SK-N-SH (cell line): ENCODE results near the gene CUEDC1. TPM values are rescaled to one million over a fixed set of nuclear protein-coding genes. Genes with fewer than 3 reads are reported as not detected.

ENCODE experiments used
- CTCF ChIA-PET: fragments of 300-600, 350-600 bp; formaldehyde crosslinking; extraction: SDS; loops from one replicate; lab custom pipeline; 2021; lab: Yijun Ruan, JAX
- POLR2A ChIA-PET: fragments of 350-600 bp; sonication (Branson Sonifier 250); formaldehyde crosslinking; extraction: SDS; loops from one replicate; lab custom pipeline; 2020; ENCODE audit warnings: antibody characterized with exemption, inconsistent platforms; lab: Yijun Ruan, JAX
- DNase-seq: peaks from one replicate; pipeline ENCODE4 v3.0.0; 2012
- H2AFZ ChIP-seq: fragments of 200-600 bp; sonication (generic); 2 replicates; pipeline ENCODE4 v1.8.1; 2016; ENCODE audit warnings: antibody characterized with exemption, mild to moderate bottlenecking, low read depth
- H3F3A ChIP-seq: fragments of 200-600 bp; sonication (generic); replicated peaks from 2 replicates; pipeline ENCODE3; 2016; ENCODE audit warnings: antibody characterized with exemption, mild to moderate bottlenecking; ENCODE audit not compliant: insufficient read depth
- H3K27ac ChIP-seq, 2 experiments: fragments of 200-500 bp in 1 of 2; fragments of 200-600 bp in 1 of 2; sonication (Bioruptor generic) in 1 of 2; sonication (generic), shearing (Covaris generic) in 1 of 2; 2 replicates each; pipeline versions ENCODE4 v1.5.1 to v1.6.1; 2014 to 2016; ENCODE audit warnings: low read depth in 2 of 2, inconsistent platforms in 1 of 2, low read length in 1 of 2, mild to moderate bottlenecking in 1 of 2, mixed read lengths in 1 of 2
- H3K27me3 ChIP-seq: fragments of 200-600 bp; sonication (generic), shearing (Covaris generic); 2 replicates; pipeline ENCODE4 v1.6.1; 2016; ENCODE audit warnings: mixed run types; ENCODE audit not compliant: insufficient read depth
- H3K36me3 ChIP-seq, 2 experiments: fragments of 200-500 bp in 1 of 2; fragments of 200-600 bp in 1 of 2; sonication (Bioruptor generic) in 1 of 2; sonication (generic) in 1 of 2; replicated peaks in 1 of 2; 2 replicates each; pipeline versions ENCODE3 to v1.5.1; 2014 to 2016; ENCODE audit warnings: low read length in 1 of 2, mild to moderate bottlenecking in 1 of 2; ENCODE audit not compliant: insufficient read depth in 2 of 2, control insufficient read depth in 1 of 2
- H3K4me1 ChIP-seq, 2 experiments: fragments of 200-500 bp in 1 of 2; fragments of 200-600 bp in 1 of 2; sonication (Bioruptor generic) in 1 of 2; sonication (generic), shearing (Covaris generic) in 1 of 2; 2 replicates each; pipeline versions ENCODE4 v1.5.1 to v1.6.1; 2014 to 2016; ENCODE audit warnings: low read depth in 1 of 2, low read length in 1 of 2, mixed run types in 1 of 2; ENCODE audit not compliant: insufficient read depth in 2 of 2, control insufficient read depth in 1 of 2
- H3K4me2 ChIP-seq: fragments of 200-600 bp; sonication (generic), shearing (Covaris generic); 2 replicates; pipeline ENCODE4 v1.6.1; 2017; ENCODE audit warnings: mixed run types
- H3K4me3 ChIP-seq, 2 experiments: fragments of 200-500 bp in 1 of 2; fragments of 200-600 bp in 1 of 2; sonication (Bioruptor generic) in 1 of 2; sonication (generic), shearing (Covaris generic) in 1 of 2; 2 replicates each; pipeline versions ENCODE4 v1.5.1 to v1.8.1; 2014 to 2016; ENCODE audit warnings: low read depth in 2 of 2, inconsistent platforms in 1 of 2, low read length in 1 of 2, mild to moderate bottlenecking in 1 of 2, mixed read lengths in 1 of 2, moderate library complexity in 1 of 2
- H3K79me2 ChIP-seq: fragments of 200-600 bp; sonication (generic); 2 replicates; pipeline ENCODE4 v1.8.1; 2017; ENCODE audit warnings: mild to moderate bottlenecking; ENCODE audit not compliant: insufficient read depth
- H3K9ac ChIP-seq: fragments of 200-600 bp; sonication (generic); 2 replicates; pipeline ENCODE4 v1.6.1; 2017; ENCODE audit warnings: mixed run types
- H3K9me2 ChIP-seq: fragments of 200-600 bp; sonication (generic); 2 replicates; pipeline ENCODE4 v1.6.1; 2017; ENCODE audit warnings: mixed run types
- H3K9me3 ChIP-seq: fragments of 200-600 bp; sonication (generic); 2 replicates; pipeline ENCODE4 v1.6.1; 2017; ENCODE audit warnings: mixed run types, mild to moderate bottlenecking, moderate library complexity
- H4K20me1 ChIP-seq: fragments of 200-600 bp; sonication (generic); 2 replicates; pipeline ENCODE4 v1.6.1; 2017; ENCODE audit warnings: mild to moderate bottlenecking, mixed run types; ENCODE audit not compliant: insufficient read depth
- ELF1 ChIP-seq: IDR thresholded peaks from 2 replicates; pipeline ENCODE4 v1.4.0; 2012
- EP300 ChIP-seq, 2 experiments: IDR thresholded peaks; 2 replicates each; pipeline versions ENCODE4 v1.4.0 to v1.6.1; 2012; ENCODE audit warnings: borderline replicate concordance in 1 of 2, low read depth in 1 of 2, low read length in 1 of 2
- FOSL2 ChIP-seq: IDR thresholded peaks from 2 replicates; pipeline ENCODE4 v1.4.0; 2012; ENCODE audit warnings: low read depth, mild to moderate bottlenecking, moderate library complexity, borderline replicate concordance
- FOXJ3 ChIP-seq: sonication (generic); formaldehyde crosslinking; IDR thresholded peaks from 2 replicates; pipeline ENCODE4 v1.5.1; 2020; ENCODE audit warnings: mild to moderate bottlenecking, missing genetic modification reagents
- FOXM1 ChIP-seq: IDR thresholded peaks from 2 replicates; pipeline ENCODE4 v1.4.0; 2012; ENCODE audit warnings: low read depth, mild to moderate bottlenecking
- GATA2 ChIP-seq: sonication (generic); formaldehyde crosslinking; IDR thresholded peaks from 2 replicates; pipeline ENCODE4 v1.5.0; 2020; ENCODE audit warnings: mild to moderate bottlenecking, missing genetic modification reagents
- JUND ChIP-seq: IDR thresholded peaks from 2 replicates; pipeline ENCODE4 v1.4.0; 2012
- MXI1 ChIP-seq: IDR thresholded peaks from 2 replicates; pipeline ENCODE4 v1.6.1; 2012; ENCODE audit warnings: mild to moderate bottlenecking, low read depth, low read length, improper control_type of control experiment
- NFIC ChIP-seq: IDR thresholded peaks from 2 replicates; pipeline ENCODE4 v1.4.0; 2012; ENCODE audit warnings: borderline replicate concordance
- NRF1 ChIP-seq: IDR thresholded peaks from 2 replicates; pipeline ENCODE4 v1.6.1; 2012; ENCODE audit warnings: low read depth, mild to moderate bottlenecking, low read length
- RCOR1 ChIP-seq: fragments of 150-350 bp; IDR thresholded peaks from 2 replicates; pipeline ENCODE4 v1.6.1; 2017; ENCODE audit warnings: antibody characterized with exemption, low read length
- SIN3A ChIP-seq: IDR thresholded peaks from 2 replicates; pipeline ENCODE4 v1.6.1; 2012; ENCODE audit warnings: low read depth, mild to moderate bottlenecking, low read length, moderate library complexity, borderline replicate concordance
- SMC3 ChIP-seq: IDR thresholded peaks from 2 replicates; pipeline ENCODE4 v1.6.1; 2012; ENCODE audit warnings: low read depth, low read length, improper control_type of control experiment
- TAF1 ChIP-seq: IDR thresholded peaks from 2 replicates; pipeline ENCODE4 v1.6.1; 2012; ENCODE audit warnings: low read depth, mild to moderate bottlenecking, low read length, moderate library complexity, borderline replicate concordance
- TEAD4 ChIP-seq: IDR thresholded peaks from 2 replicates; pipeline ENCODE4 v1.4.0; 2012; ENCODE audit warnings: mild to moderate bottlenecking, borderline replicate concordance; ENCODE audit not compliant: insufficient read depth
- WGBS: methylation state at CpG from one replicate; pipeline ENCODE4 v1.1.6; 2017; ENCODE audit warnings: low lambda C conversion rate; 5-methylcytosine and 5-hydroxymethylcytosine counted together
- polyA plus RNA-seq, 3 experiments: library from polyadenylated mRNA; depleted of rRNA; stranded (reverse); fragments of >200 nt; gene quantifications; 2 replicates each; pipeline ENCODE4 v1.2.3, GENCODE V29; 2012
- TF ChIP-seq, protein P1 (sequence below): fragments of 150-350 bp; IDR thresholded peaks from 2 replicates; pipeline ENCODE4 v1.6.1; 2016; ENCODE audit warnings: mild to moderate bottlenecking, low read depth, low read length
- TF ChIP-seq, protein P2 (sequence below): IDR thresholded peaks from 2 replicates; pipeline ENCODE4; 2012
- TF ChIP-seq, protein P3 (sequence below): IDR thresholded peaks from 2 replicates; pipeline ENCODE4 v1.4.0; 2012; ENCODE audit warnings: low read depth, borderline replicate concordance

The CUEDC1 gene
- polyA plus RNA-seq, 1 of the 3 experiments (the other 2 are of a cell fraction) = 58.9 TPM

DNA sequence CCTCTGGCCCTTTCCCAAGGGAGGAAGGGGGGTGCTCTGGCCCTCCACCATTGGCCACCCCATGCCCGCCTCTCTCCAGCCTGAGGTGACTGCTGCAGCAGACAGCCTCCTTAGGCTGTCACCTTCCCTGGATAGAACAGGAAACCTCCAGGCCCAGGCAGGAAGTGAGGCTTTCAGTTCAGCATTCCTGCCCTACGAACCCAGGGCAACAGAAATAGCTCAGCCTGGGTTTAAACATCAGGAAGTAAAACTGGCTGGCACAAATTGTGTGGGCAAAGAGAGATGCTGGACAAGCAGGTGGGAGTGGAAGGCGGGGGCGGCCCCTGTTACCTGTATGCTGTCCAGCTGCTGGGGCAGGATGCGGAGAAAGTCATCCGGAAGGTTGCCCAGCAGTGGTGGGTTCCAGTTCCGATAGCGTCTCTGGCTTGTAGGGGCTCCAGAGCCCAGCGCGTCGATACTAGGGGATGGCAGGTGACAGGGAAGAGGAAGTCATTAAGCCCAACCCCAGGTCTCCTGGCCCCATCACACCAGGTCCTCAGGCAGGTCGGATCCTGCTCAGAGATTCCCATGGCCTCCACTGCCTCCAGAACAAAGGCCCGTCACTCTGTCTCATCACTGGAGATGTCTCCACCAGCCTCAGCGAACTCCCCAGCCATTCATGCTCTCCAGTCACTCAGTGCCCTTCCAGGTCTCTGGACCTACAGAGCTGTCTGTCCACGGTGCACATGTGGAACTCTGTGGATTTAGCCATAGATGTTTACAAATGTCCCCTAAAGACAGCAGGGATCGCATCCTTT, 81.8 kb downstream of the CUEDC1 start:
- Histone ChIP-seq H3K79me2 (peaks cover 32% of the 10 kb centered on the region), H2AFZ (no peak overlapping the region), H3F3A (peaks cover 60% of the 10 kb centered on the region), H3K4me1 (peaks cover 44 to 70% of the 10 kb centered on the region in 2 experiments; a peak in 3 of 4 replicates), H3K9me3 (no peaks in the 10 kb centered on the region), H3K36me3 (peaks cover 16 to 29% of the 10 kb centered on the region in 2 experiments), H3K4me2 (peak overlapping the region; percentile 87), H3K9me2 (no peaks in the 10 kb centered on the region), H4K20me1 (no peaks in the 10 kb centered on the region), H3K27me3 (no peaks in the 10 kb centered on the region), H3K4me3 (no peak overlapping the region), H3K27ac (peak overlapping the region; percentile 87 to 100), H3K9ac (peak overlapping the region; percentile 92)
- POLR2A ChIA-PET = interaction anchor here (1.1 to 1.7 kb wide), 2 partner anchors 31 to 120 kb away, joined by 3 to 6 read pairs; no protein-coding TSS in a partner anchor
- CTCF ChIA-PET = interaction anchor here (1.1 to 25.6 kb wide), 5 partner anchors 16 to 126 kb away, joined by 3 to 1002 read pairs (median 19); partner anchors contain the start of genes SRSF1 and VEZF1
- TF ChIP-seq JUND (no peak), EP300 (IDR thresholded peaks at IDR 0.05; ENCODE audit: borderline replicate concordance in 1 of 2, low read depth in 1 of 2, low read length in 1 of 2) (no peak), RCOR1 (no peak), TAF1 (no peak), SMC3 (no peak), FOXM1 (no peak), FOSL2 (no peak), ELF1 (no peak)
- DNase-seq = no peak
- WGBS = 88% methylated on average over 11 of the region's 16 CpGs

DNA sequence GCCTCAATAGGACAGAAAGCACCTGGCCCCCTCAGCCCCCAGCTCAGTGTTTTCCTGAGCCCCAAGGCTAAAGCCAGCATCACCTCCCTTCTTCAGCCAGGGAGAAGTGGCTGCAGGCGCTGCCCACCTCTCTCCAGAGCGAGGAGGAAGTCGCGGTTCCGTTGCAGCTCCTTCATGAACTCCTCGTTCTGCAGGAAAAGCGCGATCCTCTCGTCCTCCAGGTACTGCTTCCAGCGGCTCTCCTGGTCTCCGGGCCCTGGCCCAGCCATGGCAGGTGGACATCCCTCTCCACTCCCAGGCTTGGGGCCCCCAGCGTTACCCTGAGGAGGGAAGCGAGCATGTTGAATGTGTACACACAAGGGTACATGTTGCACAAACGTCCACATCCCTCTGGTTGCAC, 82.7 kb downstream of the CUEDC1 start:
- Histone ChIP-seq H3K9ac (no peak overlapping the region), H3K9me3 (no peaks in the 10 kb centered on the region), H4K20me1 (no peaks in the 10 kb centered on the region), H2AFZ (no peak overlapping the region), H3K4me1 (peaks cover 53 to 76% of the 10 kb centered on the region in 2 experiments; a peak in 3 of 4 replicates), H3K36me3 (peaks cover 16 to 29% of the 10 kb centered on the region in 2 experiments), H3F3A (peaks cover 59% of the 10 kb centered on the region), H3K27ac (no peak overlapping the region), H3K79me2 (peaks cover 32% of the 10 kb centered on the region), H3K9me2 (no peaks in the 10 kb centered on the region), H3K27me3 (no peaks in the 10 kb centered on the region), H3K4me3 (no peak overlapping the region), H3K4me2 (no peak overlapping the region)
- ChIA-PET POLR2A (no interaction called here), CTCF (interaction anchor here (0.9 to 25.6 kb wide), 4 partner anchors 8 to 125 kb away, joined by 3 to 1002 read pairs (median 100); partner anchors contain the start of genes SRSF1 and VEZF1)
- TF ChIP-seq NFIC = no peak
- TF ChIP-seq, protein P1, sequence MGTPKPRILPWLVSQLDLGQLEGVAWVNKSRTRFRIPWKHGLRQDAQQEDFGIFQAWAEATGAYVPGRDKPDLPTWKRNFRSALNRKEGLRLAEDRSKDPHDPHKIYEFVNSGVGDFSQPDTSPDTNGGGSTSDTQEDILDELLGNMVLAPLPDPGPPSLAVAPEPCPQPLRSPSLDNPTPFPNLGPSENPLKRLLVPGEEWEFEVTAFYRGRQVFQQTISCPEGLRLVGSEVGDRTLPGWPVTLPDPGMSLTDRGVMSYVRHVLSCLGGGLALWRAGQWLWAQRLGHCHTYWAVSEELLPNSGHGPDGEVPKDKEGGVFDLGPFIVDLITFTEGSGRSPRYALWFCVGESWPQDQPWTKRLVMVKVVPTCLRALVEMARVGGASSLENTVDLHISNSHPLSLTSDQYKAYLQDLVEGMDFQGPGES = no peak
- TF ChIP-seq NRF1 = no peak
- no peak for TF ChIP-seq SIN3A
- TF ChIP-seq, protein P2, sequence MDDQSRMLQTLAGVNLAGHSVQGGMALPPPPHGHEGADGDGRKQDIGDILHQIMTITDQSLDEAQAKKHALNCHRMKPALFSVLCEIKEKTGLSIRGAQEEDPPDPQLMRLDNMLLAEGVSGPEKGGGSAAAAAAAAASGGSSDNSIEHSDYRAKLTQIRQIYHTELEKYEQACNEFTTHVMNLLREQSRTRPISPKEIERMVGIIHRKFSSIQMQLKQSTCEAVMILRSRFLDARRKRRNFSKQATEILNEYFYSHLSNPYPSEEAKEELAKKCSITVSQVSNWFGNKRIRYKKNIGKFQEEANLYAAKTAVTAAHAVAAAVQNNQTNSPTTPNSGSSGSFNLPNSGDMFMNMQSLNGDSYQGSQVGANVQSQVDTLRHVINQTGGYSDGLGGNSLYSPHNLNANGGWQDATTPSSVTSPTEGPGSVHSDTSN = no peak
- no peak for TF ChIP-seq FOXJ3
- no peak for TF ChIP-seq TEAD4
- TF ChIP-seq TAF1 = no peak
- TF ChIP-seq, protein P3, sequence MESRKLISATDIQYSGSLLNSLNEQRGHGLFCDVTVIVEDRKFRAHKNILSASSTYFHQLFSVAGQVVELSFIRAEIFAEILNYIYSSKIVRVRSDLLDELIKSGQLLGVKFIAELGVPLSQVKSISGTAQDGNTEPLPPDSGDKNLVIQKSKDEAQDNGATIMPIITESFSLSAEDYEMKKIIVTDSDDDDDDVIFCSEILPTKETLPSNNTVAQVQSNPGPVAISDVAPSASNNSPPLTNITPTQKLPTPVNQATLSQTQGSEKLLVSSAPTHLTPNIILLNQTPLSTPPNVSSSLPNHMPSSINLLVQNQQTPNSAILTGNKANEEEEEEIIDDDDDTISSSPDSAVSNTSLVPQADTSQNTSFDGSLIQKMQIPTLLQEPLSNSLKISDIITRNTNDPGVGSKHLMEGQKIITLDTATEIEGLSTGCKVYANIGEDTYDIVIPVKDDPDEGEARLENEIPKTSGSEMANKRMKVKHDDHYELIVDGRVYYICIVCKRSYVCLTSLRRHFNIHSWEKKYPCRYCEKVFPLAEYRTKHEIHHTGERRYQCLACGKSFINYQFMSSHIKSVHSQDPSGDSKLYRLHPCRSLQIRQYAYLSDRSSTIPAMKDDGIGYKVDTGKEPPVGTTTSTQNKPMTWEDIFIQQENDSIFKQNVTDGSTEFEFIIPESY = no peak
- TF ChIP-seq FOXM1 = no peak
- no peak for TF ChIP-seq EP300 (IDR thresholded peaks at IDR 0.05; ENCODE audit: borderline replicate concordance in 1 of 2, low read depth in 1 of 2, low read length in 1 of 2)
- TF ChIP-seq GATA2 (CRISPR knock-in tag) = no peak
- TF ChIP-seq MXI1 = no peak
- WGBS = 98% methylated on average over 14 of the region's 14 CpGs
- DNase-seq = no peak
